Uterus (tissue), 2 donors: ENCODE data around the gene LYPD6B.

Experiments
- POLR2A ChIP-seq, 2 donors: fragments of 450-650 bp; IDR thresholded peaks; one replicate each; pipeline ENCODE4 v1.6.1; 2016; ENCODE audit warnings: antibody characterized with exemption in 2 of 2, mild to moderate bottlenecking in 1 of 2, moderate library complexity in 1 of 2
- TF ChIP-seq, protein P1 (sequence below), 4 experiments: fragments of 200-600 bp in 2 of 4; fragments of 450-650 bp in 2 of 4; sonication (generic) in 2 of 4; IDR thresholded peaks; one replicate each; pipeline ENCODE4 v1.5.1; 2016 to 2019; ENCODE audit warnings: antibody characterized with exemption in 4 of 4, mild to moderate bottlenecking in 2 of 4, moderate library complexity in 1 of 4

DNA sequence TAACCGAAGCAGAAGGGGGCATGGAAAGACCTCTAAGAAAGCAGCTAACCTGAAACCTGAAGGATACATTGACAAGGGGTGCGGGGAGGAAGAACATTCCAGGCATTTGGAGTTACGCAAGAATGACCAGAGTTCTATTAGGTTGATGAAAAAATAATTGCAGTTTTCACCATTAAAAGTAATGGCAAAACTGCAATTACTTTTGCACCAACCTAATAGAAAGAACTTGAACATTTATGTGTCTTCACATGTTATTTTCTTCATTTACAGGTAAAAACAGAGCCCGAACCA lies 110.5 kb downstream of the LYPD6B start:
- TF ChIP-seq, protein P1, sequence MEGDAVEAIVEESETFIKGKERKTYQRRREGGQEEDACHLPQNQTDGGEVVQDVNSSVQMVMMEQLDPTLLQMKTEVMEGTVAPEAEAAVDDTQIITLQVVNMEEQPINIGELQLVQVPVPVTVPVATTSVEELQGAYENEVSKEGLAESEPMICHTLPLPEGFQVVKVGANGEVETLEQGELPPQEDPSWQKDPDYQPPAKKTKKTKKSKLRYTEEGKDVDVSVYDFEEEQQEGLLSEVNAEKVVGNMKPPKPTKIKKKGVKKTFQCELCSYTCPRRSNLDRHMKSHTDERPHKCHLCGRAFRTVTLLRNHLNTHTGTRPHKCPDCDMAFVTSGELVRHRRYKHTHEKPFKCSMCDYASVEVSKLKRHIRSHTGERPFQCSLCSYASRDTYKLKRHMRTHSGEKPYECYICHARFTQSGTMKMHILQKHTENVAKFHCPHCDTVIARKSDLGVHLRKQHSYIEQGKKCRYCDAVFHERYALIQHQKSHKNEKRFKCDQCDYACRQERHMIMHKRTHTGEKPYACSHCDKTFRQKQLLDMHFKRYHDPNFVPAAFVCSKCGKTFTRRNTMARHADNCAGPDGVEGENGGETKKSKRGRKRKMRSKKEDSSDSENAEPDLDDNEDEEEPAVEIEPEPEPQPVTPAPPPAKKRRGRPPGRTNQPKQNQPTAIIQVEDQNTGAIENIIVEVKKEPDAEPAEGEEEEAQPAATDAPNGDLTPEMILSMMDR (IDR thresholded peaks at IDR 0.05): no peak
- no peak for TF ChIP-seq POLR2A (IDR thresholded peaks at IDR 0.05)
